GM21447 (cell line): Measurements from ENCODE around the gene CAMSAP1.

Experiments
- ATAC-seq: cut with Tn5 transposase; IDR thresholded peaks from one replicate; pipeline ENCODE4 v1.9.1; 2021; ENCODE audit not compliant: unreplicated experiment

Gene CAMSAP1

GRCh38 chr9:135840539-135840938, 66.8 kb downstream of the CAMSAP1 start:
- ATAC-seq: no peak

GRCh38 chr9:135840107-135840506, 67.2 kb downstream of the CAMSAP1 start:
- ATAC-seq: no peak

DNA sequence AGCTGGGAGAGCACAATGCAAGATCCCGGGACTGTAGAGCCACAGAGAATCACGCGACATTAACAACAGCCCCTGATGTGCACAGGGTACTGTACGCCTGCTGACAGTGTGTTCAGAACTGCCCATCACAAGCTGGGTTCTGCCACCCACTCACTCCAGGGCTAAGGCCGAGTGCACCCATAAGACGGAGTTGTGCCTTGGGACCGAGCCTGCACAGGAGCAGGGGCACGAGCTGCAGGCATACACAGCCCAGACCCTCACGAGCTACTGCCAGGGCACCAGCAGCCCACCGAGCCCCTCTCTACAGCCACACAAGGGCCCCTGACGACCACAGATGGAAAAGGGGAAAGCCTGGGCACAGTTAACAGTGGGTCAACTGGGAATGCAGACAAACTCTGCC, 67.8 kb downstream of the CAMSAP1 start:
- no peak for ATAC-seq

DNA sequence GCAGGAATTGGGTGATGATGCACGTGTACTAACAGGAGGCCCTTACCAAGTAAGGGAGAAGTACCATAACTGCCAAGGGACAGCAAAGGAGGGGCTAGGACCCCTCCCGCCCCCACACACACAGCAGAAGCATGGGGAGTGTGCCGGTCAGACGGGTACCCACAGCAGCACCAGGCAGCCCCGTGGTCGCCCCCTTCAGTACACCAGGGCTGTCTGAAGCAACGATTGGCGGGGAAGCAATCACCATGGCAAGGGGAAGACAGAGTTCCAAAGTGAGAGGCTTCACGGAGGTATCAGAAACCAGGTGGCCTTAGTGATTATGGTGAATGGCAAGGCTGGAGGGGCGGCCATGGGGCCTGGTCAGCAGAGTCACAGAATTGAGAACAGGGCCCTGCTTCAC, 72.2 kb downstream of the CAMSAP1 start:
- no peak for ATAC-seq

DNA sequence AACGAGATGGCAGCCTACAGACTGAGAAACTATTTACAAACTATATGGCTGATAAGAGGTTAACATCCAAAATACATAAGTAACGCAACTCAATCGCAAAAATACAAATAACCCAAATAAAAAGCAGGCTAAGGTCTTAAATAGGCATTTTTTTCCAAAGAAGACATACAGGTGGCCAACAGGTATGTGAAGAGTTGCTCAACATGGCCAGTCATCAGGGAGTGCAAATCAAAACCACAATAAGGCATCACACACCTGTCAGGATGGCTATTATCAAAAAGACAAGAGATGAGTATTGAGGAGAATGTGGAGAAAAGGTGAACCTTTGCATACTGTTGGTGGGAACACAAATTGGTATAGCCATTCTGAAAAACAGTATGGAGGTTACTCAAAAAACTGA, 73.5 kb downstream of the CAMSAP1 start:
- no peak for ATAC-seq

GRCh38 chr9:135830496-135830895, 76.8 kb downstream of the CAMSAP1 start:
- no peak for ATAC-seq

GRCh38 chr9:135828656-135829055, 78.7 kb downstream of the CAMSAP1 start:
- ATAC-seq: no peak

- ATAC-seq: no peak
Measured at GRCh38 chr9:135827866-135828580, 79.3 kb downstream of the CAMSAP1 start.

- ATAC-seq: no peak
Measured at GRCh38 chr9:135827301-135827700, 80.0 kb downstream of the CAMSAP1 start.

DNA sequence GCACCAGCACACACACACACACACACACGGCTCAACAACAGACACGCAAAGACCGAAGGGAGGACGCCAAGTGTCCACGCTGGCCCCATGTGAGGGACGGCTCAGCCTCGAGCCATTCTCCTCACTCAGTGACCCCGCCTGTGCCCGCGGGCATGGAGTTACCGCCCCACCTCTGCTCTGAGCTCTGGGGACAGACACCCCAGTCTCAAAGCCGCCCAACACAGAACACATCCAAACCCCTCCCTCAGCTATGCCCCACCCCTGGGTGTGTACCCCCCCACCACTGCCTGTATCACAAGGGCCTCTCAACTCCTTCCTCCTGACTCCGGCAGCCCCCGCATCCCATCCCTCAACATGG, 81.2 kb downstream of the CAMSAP1 start:
- ATAC-seq: no peak

- ATAC-seq: no peak
Measured at GRCh38 chr9:135825435-135826187, 81.7 kb downstream of the CAMSAP1 start.

DNA sequence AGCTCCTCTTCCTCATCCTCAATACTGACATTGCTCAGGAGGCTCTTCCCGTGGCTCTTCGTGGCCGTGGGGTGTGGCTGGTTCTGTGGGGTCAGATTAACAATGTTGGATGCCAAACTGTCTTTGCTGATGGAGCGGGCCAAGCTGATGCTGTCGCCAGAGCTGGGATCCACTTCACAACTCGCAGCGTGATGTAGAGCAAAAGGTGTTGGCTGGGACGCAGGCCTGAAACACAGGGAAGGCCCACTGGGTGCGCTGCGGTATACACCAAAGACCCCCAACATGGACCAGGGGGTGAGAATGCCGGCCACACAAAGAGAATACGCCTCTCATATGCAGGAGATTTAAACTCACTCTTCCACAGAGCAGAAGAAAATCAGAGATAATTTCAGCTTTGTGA, 84.3 kb downstream of the CAMSAP1 start:
- no peak for ATAC-seq

DNA sequence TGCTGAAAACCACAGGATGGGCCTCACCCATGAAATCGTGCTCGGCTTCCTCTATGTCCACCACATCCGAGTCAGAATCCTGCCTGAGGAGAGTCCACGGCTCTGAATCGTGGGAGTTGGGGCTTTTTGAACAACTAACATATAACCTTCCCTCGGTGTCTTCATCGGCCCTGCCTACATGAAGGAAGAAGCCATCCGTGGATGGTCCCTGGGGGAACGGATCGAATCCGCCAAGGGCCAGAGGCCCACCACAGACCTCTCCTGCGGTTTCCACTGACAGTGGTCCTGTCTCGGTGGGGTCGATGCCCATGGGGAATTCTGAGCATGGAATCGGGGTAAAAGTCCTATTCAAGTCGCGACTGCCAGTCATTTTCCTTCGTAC, 85.0 kb downstream of the CAMSAP1 start:
- ATAC-seq: no peak

GRCh38 chr9:135821733-135822373, 85.5 kb downstream of the CAMSAP1 start:
- ATAC-seq: no peak

GRCh38 chr9:135821116-135821515, 86.2 kb downstream of the CAMSAP1 start:
- no peak for ATAC-seq

DNA sequence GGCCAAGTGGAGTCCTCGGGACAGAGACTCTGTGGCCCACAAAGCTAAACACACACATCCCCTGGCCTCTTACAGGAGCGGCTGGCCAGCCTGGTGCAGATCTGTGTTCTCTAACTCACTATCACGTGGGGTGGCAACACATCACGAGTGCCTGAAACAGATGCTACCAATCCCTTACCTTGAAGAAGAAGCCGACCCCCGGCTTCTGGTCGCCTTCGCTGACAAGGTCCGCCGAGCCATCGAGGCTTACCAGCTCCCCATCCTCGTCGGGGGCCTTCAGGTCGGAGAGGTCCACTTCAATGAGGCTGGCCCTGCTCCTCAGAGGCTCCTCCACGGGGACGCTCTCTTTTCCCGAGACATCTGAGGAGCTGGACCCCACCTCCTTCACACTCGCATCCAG, 86.7 kb downstream of the CAMSAP1 start:
- no peak for ATAC-seq

GRCh38 chr9:135819905-135820304, 87.4 kb downstream of the CAMSAP1 start:
- no peak for ATAC-seq

GRCh38 chr9:135818718-135819475, 88.4 kb downstream of the CAMSAP1 start:
- ATAC-seq: no peak

DNA sequence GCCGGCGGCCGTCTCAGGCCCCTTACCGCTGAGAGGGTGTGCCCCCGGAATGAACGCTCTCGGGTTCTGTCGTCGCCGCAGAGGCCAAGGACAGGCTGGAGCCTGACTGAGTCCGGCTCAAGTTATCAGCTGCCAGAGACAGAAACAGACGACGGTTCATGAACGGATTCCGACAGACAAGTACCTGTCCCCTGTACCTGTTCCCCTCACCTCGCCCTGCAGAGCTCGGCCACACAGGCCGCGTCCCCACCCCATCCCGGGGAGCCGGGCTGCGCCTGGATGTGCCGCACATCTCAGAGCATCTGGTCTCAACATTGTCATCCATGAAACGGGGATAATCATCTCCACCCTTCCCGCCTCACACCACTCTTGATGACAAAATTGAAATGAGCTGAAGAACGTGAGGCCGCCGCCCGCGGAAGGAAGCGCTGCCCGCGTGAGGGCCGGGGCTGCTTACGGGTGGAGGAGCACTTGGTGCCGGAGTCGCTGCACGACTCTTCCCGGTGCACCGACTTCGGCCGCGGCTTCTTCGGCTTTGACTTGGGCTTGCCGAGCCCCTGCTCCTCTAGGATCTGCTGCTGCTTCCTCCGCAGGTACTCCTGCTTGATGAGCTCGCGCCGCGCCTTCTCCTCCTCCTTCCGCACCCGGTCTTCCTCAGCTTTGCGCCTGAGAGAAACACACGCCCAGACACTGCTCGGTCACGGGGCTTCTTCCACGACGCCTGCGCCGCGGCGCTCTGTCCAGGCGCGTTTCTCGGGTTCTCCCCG, 89.2 kb downstream of the CAMSAP1 start:
- ATAC-seq: no peak

DNA sequence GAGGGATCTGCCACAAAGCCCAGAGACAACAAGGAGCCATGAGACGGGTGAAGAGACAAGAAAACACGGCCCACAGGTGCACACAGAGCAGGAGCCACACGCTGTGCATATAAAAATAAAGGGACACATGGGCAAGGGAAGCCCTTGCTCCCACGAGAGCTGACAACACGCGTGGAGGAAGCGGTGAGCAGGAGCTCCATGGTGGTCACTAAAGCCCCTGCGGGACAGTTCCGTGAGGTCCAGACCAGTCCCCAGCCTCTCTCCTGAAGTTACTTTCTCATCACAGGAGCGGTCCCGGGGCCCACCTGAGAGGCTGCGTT, 90.7 kb downstream of the CAMSAP1 start:
- no peak for ATAC-seq
